Kidney epithelial cell (primary cell): Measurements from ENCODE around the gene SYT1. TPM values are rescaled to one million over a fixed set of nuclear protein-coding genes. Genes with fewer than 3 reads are reported as not detected.
A peak's percentile ranks its signal among the peaks of the same experiment; 100 is the strongest.

ENCODE experiments used
- DNase-seq: peaks from one replicate; pipeline ENCODE4 v3.0.0-alpha.2; 2010; ENCODE audit warnings: low read depth
- H3K27me3 ChIP-seq: 2 replicates; pipeline ENCODE4 v1.6.0; 2011; ENCODE audit warnings: low read length; ENCODE audit not compliant: control insufficient read depth, insufficient read depth
- H3K36me3 ChIP-seq: 2 replicates; pipeline ENCODE4 v1.5.1; 2011; ENCODE audit warnings: low read length; ENCODE audit not compliant: control insufficient read depth, insufficient read depth
- H3K4me3 ChIP-seq: 2 replicates; pipeline ENCODE4 v1.5.1; 2011; ENCODE audit warnings: low read depth, mild to moderate bottlenecking, control low read depth, low read length
- total RNA-seq: library from RNA; depleted of rRNA; stranded (reverse); fragments of >200 nt; gene quantifications from 2 replicates; pipeline ENCODE4 v1.2.3, GENCODE V29; 2015
- TF ChIP-seq, protein P1 (sequence below): IDR thresholded peaks from 2 replicates; pipeline ENCODE4 v1.5.1; 2011; ENCODE audit warnings: mild to moderate bottlenecking, moderate library complexity, low read length, control low read depth, inconsistent platforms; ENCODE audit not compliant: insufficient read depth, poor library complexity, severe bottlenecking

SYT1 gene
- total RNA-seq, 1 donor from 2014 or later, result 7.4 TPM

DNA sequence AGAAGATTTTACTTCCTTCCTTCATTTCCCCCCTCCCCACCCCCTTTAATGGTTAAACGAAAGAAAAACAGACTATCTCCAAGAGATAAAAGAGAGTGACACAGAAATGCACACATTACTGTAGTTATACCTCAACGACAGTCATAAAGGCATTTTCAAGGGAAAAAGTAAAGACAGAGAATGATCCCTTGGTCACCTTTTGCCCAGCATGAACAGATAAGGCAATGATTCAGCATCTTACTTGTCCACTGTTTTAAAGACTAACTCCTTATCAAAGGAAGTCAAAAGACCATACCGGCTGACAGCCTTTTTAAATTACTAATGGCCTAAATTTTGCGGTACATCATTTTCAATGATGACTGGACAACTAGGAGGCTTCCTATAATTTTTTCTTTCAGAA is 499.6 kb downstream of the SYT1 start:
- Histone ChIP-seq H3K4me3 (no peak overlapping the region), H3K36me3 (no peaks in the 10 kb centered on the region), H3K27me3 (no peaks in the 10 kb centered on the region)
- TF ChIP-seq, protein P1, sequence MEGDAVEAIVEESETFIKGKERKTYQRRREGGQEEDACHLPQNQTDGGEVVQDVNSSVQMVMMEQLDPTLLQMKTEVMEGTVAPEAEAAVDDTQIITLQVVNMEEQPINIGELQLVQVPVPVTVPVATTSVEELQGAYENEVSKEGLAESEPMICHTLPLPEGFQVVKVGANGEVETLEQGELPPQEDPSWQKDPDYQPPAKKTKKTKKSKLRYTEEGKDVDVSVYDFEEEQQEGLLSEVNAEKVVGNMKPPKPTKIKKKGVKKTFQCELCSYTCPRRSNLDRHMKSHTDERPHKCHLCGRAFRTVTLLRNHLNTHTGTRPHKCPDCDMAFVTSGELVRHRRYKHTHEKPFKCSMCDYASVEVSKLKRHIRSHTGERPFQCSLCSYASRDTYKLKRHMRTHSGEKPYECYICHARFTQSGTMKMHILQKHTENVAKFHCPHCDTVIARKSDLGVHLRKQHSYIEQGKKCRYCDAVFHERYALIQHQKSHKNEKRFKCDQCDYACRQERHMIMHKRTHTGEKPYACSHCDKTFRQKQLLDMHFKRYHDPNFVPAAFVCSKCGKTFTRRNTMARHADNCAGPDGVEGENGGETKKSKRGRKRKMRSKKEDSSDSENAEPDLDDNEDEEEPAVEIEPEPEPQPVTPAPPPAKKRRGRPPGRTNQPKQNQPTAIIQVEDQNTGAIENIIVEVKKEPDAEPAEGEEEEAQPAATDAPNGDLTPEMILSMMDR, result no peak
- no peak for DNase-seq

- TF ChIP-seq, protein P1, result no peak
- no peak for DNase-seq
- no peaks in the 10 kb centered on the region for H3K36me3 ChIP-seq
- H3K27me3 ChIP-seq, result no peaks in the 10 kb centered on the region
- H3K4me3 ChIP-seq, result no peak overlapping the region
Measured at GRCh38 chr12:79366374-79366773, 501.8 kb downstream of the SYT1 start.

DNA sequence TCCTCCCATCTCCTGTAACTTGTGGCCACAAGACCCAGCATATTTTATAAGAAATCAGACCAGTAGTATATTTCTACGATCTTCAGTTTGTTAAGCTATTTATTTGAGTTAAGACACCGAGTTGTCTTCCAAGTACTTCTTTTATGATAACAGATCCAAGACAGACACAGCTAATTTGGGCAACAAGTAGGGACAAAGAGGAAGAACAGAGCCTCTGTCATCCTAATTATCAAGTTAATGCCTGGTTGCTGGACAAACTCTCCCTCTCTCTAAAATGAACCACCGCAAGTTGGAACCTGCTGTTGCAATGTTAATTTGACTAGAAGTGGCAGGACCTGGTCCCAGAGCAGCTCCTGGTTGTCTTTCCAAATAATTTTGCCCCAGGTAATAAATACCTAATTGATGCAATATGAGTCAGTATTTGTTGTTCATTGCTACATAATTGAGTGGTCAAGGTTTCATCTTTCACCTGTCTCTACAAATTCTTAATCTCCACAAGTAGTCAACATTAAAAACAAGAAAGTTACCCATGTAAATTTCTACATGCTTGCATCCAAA is 502.5 kb downstream of the SYT1 start:
- no peak for DNase-seq
- H3K4me3 ChIP-seq, result no peak overlapping the region

GRCh38 chr12:79370021-79370420 is 505.4 kb downstream of the SYT1 start:
- no peaks in the 10 kb centered on the region for H3K27me3 ChIP-seq
- TF ChIP-seq, protein P1, result no peak
- no peak overlapping the region for H3K4me3 ChIP-seq
- no peaks in the 10 kb centered on the region for H3K36me3 ChIP-seq
- DNase-seq, result no peak

More for the DNA sequence above, 502.5 kb downstream of the SYT1 start:
- H3K27me3 ChIP-seq, result no peaks in the 10 kb centered on the region
- no peaks in the 10 kb centered on the region for H3K36me3 ChIP-seq
- TF ChIP-seq, protein P1, result no peak

DNA sequence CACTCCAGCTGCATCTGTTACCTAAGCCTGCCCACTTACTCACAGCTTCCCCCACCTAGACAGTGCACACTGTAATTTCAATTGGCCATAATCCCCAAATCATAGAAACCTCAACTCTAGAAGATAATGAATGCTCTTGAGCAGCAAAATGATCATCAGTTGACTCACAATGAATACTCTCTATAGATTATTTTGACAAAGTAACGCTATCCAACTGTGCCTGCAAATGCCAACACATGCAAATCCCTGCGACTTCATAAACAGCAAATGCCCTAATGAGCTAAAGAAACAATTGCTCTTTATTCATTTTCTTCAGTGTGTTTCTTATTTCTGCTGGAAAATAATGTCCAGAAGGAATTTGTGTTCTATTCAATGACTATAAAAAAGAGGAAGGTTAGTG is 506.7 kb downstream of the SYT1 start:
- no peak for DNase-seq
- TF ChIP-seq, protein P1, result no peak

DNA sequence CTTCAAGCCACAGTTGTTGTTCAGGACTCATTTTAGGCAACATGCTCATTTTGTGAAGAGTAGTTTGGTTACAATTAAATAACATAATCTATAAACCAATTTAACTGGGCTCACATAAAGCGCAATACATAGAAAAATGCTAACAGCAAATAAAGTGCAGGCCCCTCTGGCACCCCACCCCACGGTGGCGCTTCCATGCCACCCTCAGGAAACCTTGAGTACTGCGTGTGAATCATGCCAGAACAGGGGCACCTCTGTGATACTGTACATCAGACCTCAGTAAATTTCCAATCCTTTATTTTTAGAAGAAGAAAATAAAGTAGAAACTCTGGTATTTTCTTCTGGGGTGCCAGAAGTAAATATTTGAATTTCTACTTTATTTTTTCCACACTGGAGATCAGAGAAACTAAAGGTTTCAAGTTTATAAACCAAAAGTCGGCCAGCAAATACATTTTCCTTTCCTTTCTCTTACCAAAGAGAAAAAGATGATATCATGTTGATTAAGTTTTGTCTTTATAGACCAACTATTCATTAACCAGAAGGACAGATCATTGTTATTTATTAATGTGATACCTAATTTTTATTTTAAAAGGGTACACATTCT is 509.4 kb downstream of the SYT1 start:
- no peak overlapping the region for H3K4me3 ChIP-seq
- TF ChIP-seq, protein P1, result peak; percentile 86
- DNase-seq, result no peak

More for the DNA sequence above, 506.7 kb downstream of the SYT1 start:
- H3K4me3 ChIP-seq, result no peak overlapping the region
- H3K36me3 ChIP-seq, result no peaks in the 10 kb centered on the region
- H3K27me3 ChIP-seq, result no peaks in the 10 kb centered on the region

More for the DNA sequence above, 509.4 kb downstream of the SYT1 start:
- Histone ChIP-seq H3K36me3 (no peaks in the 10 kb centered on the region), H3K27me3 (no peaks in the 10 kb centered on the region)
